Fibroblast of mammary gland (primary cell): ENCODE data around the gene MCM9.
A peak's percentile ranks its signal among the peaks of the same experiment; 100 is the strongest.

Experiments
- DNase-seq: peaks from one replicate; pipeline ENCODE4 v3.0.0-alpha.2; 2010; ENCODE audit warnings: low read depth
- H3K4me3 ChIP-seq: 2 replicates; pipeline ENCODE4 v1.5.1; 2011; ENCODE audit warnings: low read depth, mild to moderate bottlenecking, low read length, moderate library complexity; ENCODE audit not compliant: control insufficient read depth
- CTCF ChIP-seq: conservative IDR thresholded peaks from 2 replicates; pipeline ENCODE4 v1.5.1; 2011; ENCODE audit warnings: low read depth, low read length, inconsistent platforms; ENCODE audit not compliant: control insufficient read depth, insufficient read depth

The MCM9 gene

GRCh38 chr6:118918329-118918725 is 16.6 kb downstream of the MCM9 start:
- DNase-seq, result peak; percentile 12
- TF ChIP-seq CTCF, result no peak
- no peak overlapping the region for H3K4me3 ChIP-seq

DNA sequence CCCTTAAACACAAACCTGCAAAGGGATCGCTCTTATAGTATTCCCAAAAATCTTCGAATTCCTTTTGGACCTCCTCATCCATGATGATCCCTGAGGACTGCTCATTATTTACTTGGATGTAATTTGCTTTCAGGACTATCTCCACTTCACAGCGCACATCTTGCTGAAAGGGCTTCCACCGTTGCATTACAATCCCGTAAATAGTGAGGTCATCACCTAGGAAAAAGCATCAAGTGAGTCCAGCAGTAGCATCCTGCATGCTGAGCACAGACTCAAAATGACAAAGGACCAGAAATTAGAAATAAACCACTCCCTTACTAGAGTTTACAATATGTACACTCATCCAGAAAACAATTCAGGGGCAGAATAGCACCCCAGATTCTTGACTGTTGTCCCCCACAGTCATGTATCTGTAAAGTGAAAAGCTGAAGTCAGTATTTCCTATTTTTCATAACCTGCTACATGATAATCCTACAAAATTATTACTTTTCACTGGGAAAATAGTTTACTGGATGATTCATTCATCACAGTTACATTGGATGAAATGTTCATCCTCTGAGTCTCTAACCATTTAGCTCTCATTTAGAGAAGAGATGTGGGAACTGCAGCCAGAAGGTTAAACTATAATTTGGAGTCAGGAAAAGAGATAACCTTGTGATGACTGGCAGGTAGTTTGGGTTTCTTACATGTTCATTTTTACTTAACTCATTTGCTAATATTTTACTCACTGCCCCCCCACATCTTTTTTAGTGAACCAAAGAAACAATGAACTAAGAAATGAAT is 17.2 kb downstream of the MCM9 start:
- DNase-seq, result no peak
- no peak overlapping the region for H3K4me3 ChIP-seq
- no peak for TF ChIP-seq CTCF

- no peak for DNase-seq
- H3K4me3 ChIP-seq, result no peak overlapping the region
- TF ChIP-seq CTCF, result no peak
Observed at GRCh38 chr6:118914598-118914997, 20.4 kb downstream of the MCM9 start.

DNA sequence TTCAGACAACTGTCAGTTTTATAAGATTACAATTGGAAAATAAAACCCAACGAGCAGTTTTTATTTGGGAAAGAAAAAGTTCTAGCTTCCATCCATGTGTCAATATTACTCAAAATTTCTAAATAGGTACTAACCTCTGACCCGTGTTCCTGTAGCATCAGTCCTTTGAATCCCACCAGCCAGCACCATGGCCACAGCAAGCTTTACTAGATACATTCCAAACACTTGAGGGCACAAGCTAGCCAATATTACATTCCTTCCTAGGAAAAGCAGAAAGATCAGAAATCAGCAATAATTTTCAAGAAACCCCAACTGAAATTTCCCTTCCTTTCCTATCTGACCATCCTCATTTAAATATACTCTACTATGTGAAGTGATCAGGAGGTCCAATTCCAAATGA is 21.8 kb downstream of the MCM9 start:
- no peak for DNase-seq
- H3K4me3 ChIP-seq, result no peak overlapping the region
- no peak for TF ChIP-seq CTCF

GRCh38 chr6:118912646-118913045 is 22.3 kb downstream of the MCM9 start:
- TF ChIP-seq CTCF, result no peak
- DNase-seq, result no peak
- no peak overlapping the region for H3K4me3 ChIP-seq

GRCh38 chr6:118908441-118908840 is 26.5 kb downstream of the MCM9 start:
- DNase-seq, result no peak
- no peak for TF ChIP-seq CTCF
- no peak overlapping the region for H3K4me3 ChIP-seq
